Measurements from ENCODE around the gene ERRFI1.

DNA sequence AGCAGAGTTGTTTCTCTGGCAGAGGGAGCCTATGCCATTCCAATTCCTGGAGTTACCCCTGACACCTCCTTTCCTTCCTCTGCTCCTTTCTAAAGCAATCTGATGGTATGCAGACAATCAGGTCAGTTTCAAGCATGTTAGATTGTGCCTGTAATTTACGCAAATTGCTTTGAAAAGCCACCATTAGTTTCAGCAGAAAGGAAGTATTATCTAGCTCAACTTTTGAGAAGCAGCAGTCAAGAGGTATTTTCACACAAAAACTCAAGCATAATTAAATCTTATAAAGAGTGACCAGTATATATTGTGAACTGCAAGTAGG is 2.2 kb downstream of the ERRFI1 start:
- TF ChIP-seq POLR2A (IDR thresholded peaks at IDR 0.05; ENCODE audit: low read depth, low read length) (no peak), POLR2AphosphoS5 (IDR thresholded peaks at IDR 0.05; ENCODE audit: low read depth, low read length) (no peak), TAF1 (IDR thresholded peaks at IDR 0.05; ENCODE audit: borderline replicate concordance, low read depth, low read length) (no peak)

Data from GM12892 (cell line).